Ishikawa (cell line): ENCODE data around the gene SLC25A14.

Experiments used
- CREB1 ChIP-seq: IDR thresholded peaks from 2 replicates; pipeline ENCODE4 v1.6.1; 2012; ENCODE audit warnings: low read depth
- EGR1 ChIP-seq: IDR thresholded peaks from 2 replicates; pipeline ENCODE4 v1.6.1; 2012
- EP300 ChIP-seq: IDR thresholded peaks from 2 replicates; pipeline ENCODE4 v1.6.1; 2012; ENCODE audit warnings: borderline replicate concordance
- MAX ChIP-seq: IDR thresholded peaks from 2 replicates; pipeline ENCODE4 v1.6.1; 2012
- RAD21 ChIP-seq: IDR thresholded peaks from 2 replicates; pipeline ENCODE4 v1.6.1; 2012; ENCODE audit warnings: low read depth
- REST ChIP-seq: IDR thresholded peaks from 2 replicates; pipeline ENCODE4 v1.6.1; 2012; ENCODE audit warnings: low read depth, mild to moderate bottlenecking
- TAF1 ChIP-seq: IDR thresholded peaks from 2 replicates; pipeline ENCODE4 v1.6.1; 2012; ENCODE audit warnings: low read depth, mild to moderate bottlenecking
- USF1 ChIP-seq: IDR thresholded peaks from 2 replicates; pipeline ENCODE4 v1.6.1; 2012
- YY1 ChIP-seq: IDR thresholded peaks from 2 replicates; pipeline ENCODE4 v1.6.1; 2012; ENCODE audit warnings: low read depth

- no peak for TF ChIP-seq MAX
- no peak for TF ChIP-seq EGR1
- TF ChIP-seq CREB1, result no peak
- TF ChIP-seq EP300, result no peak
- TF ChIP-seq TAF1, result no peak
- no peak for TF ChIP-seq USF1
- no peak for TF ChIP-seq RAD21
- no peak for TF ChIP-seq YY1
- no peak for TF ChIP-seq REST
Measured at GRCh38 chrX:130376077-130376476, 36.4 kb downstream of the SLC25A14 start.
